ENCODE data around the gene AIRE. TPM values are rescaled to one million over a fixed set of nuclear protein-coding genes. Genes with fewer than 3 reads are reported as not detected.
"Not testable (repeated sequence)": the region's sequence is repeated elsewhere in the genome, so short reads cannot be mapped to it uniquely, and the experiment has no call there.

Gene AIRE
- total RNA-seq, 1 donor from 2014 or later: not detected

GRCh38 chr21:44299458-44300261 lies 14.0 kb downstream of the AIRE start, which contains the start of gene PFKL:
PFKL (plus strand) TSS chr21:44300053; CDS start chr21:44300106, 53 bp downstream.
- DNase-seq (ENCODE audit: low spot score, unreplicated experiment): peak; percentile 48
- Mint-ChIP-seq H3K36me3 (ENCODE audit: insufficient read depth) (no peaks in the 10 kb centered on the region), H3K9me3 (ENCODE audit: low read depth) (no peaks in the 10 kb centered on the region), H3K4me3 (ENCODE audit: low read depth) (peak within 1 kb of the TSS; percentile 76), H3K27me3 (no peaks in the 10 kb centered on the region), H3K4me1 (ENCODE audit: low read depth) (peaks cover 25% of the 10 kb centered on the region), H3K27ac (peak within 1 kb of the TSS; percentile 92)
- no peak for TF ChIP-seq CTCF (IDR thresholded peaks at IDR 0.05; ENCODE audit: unreplicated experiment)

- peak overlapping the region; percentile 90 for H3K27ac Mint-ChIP-seq
- H3K27me3 Mint-ChIP-seq: no peaks in the 10 kb centered on the region
- TF ChIP-seq CTCF (IDR thresholded peaks at IDR 0.05; ENCODE audit: unreplicated experiment): no peak
- no peaks in the 10 kb centered on the region for H3K36me3 Mint-ChIP-seq (ENCODE audit: insufficient read depth)
- H3K4me3 Mint-ChIP-seq (ENCODE audit: low read depth): peak overlapping the region; percentile 73
- no peaks in the 10 kb centered on the region for H3K9me3 Mint-ChIP-seq (ENCODE audit: low read depth)
- peaks cover 30% of the 10 kb centered on the region for H3K4me1 Mint-ChIP-seq (ENCODE audit: low read depth)
- DNase-seq (ENCODE audit: low spot score, unreplicated experiment): peak; percentile 32
Observed at GRCh38 chr21:44300262-44300959, 14.7 kb downstream of the AIRE start.

- no peaks in the 10 kb centered on the region for H3K36me3 Mint-ChIP-seq (ENCODE audit: insufficient read depth)
- no peak for TF ChIP-seq CTCF (IDR thresholded peaks at IDR 0.05; ENCODE audit: unreplicated experiment)
- peak overlapping the region; percentile 73 for H3K4me3 Mint-ChIP-seq (ENCODE audit: low read depth)
- H3K27ac Mint-ChIP-seq: no peak overlapping the region
- peaks cover 30% of the 10 kb centered on the region for H3K4me1 Mint-ChIP-seq (ENCODE audit: low read depth)
- H3K9me3 Mint-ChIP-seq (ENCODE audit: low read depth): no peaks in the 10 kb centered on the region
- DNase-seq (ENCODE audit: low spot score, unreplicated experiment): no peak
- no peaks in the 10 kb centered on the region for H3K27me3 Mint-ChIP-seq
Observed at GRCh38 chr21:44301141-44301540, 15.5 kb downstream of the AIRE start.

- H3K4me3 Mint-ChIP-seq (ENCODE audit: low read depth): peak overlapping the region; percentile 54
- H3K27me3 Mint-ChIP-seq: no peaks in the 10 kb centered on the region
- DNase-seq (ENCODE audit: low spot score, unreplicated experiment): no peak
- H3K36me3 Mint-ChIP-seq (ENCODE audit: insufficient read depth): no peaks in the 10 kb centered on the region
- no peaks in the 10 kb centered on the region for H3K9me3 Mint-ChIP-seq (ENCODE audit: low read depth)
- H3K27ac Mint-ChIP-seq: no peak overlapping the region
- TF ChIP-seq CTCF (IDR thresholded peaks at IDR 0.05; ENCODE audit: unreplicated experiment): peak; percentile 6
- H3K4me1 Mint-ChIP-seq (ENCODE audit: low read depth): peaks cover 30% of the 10 kb centered on the region
Observed at GRCh38 chr21:44301961-44302406, 16.3 kb downstream of the AIRE start.

- DNase-seq (ENCODE audit: low spot score, unreplicated experiment); H3K27me3 Mint-ChIP-seq; H3K36me3 Mint-ChIP-seq (ENCODE audit: insufficient read depth); H3K9me3 Mint-ChIP-seq (ENCODE audit: low read depth): not testable (repeated sequence)
- H3K4me3 Mint-ChIP-seq (ENCODE audit: low read depth): peak overlapping the region; percentile 54
- peak overlapping the region; percentile 85 for H3K27ac Mint-ChIP-seq
- H3K4me1 Mint-ChIP-seq (ENCODE audit: low read depth): peaks cover 32% of the 10 kb centered on the region
Observed at GRCh38 chr21:44302573-44303401, 17.1 kb downstream of the AIRE start.

All from progenitor cell of endocrine pancreas (in vitro differentiated cells).